D721Med (cell line): ENCODE measurements around the gene SYTL3.
"Not testable (repeated sequence)": the region's sequence is repeated elsewhere in the genome, so short reads cannot be mapped to it uniquely, and the experiment has no call there.

Source experiments
- DNase-seq: peaks from one replicate; pipeline ENCODE4 v3.0.0; 2011; ENCODE audit warnings: low spot score; ENCODE audit not compliant: insufficient read length
- FAIRE-seq: peaks from 2 replicates; lab custom pipeline; 2011; peaks lifted over from hg19 to GRCh38; lab: Jason Lieb, UNC
- CTCF ChIP-seq: IDR thresholded peaks from 2 replicates; pipeline ENCODE4 v1.5.1; 2012; ENCODE audit warnings: mild to moderate bottlenecking, control low read depth; ENCODE audit not compliant: insufficient read depth; ENCODE audit errors: missing control alignments

SYTL3 gene

GRCh38 chr6:158665332-158665731, 15.5 kb downstream of the SYTL3 start:
- TF ChIP-seq CTCF: no peak
- FAIRE-seq (no peak), DNase-seq (no peak)

- no peak for DNase-seq
- TF ChIP-seq CTCF: no peak
- no peak for FAIRE-seq
Observed at GRCh38 chr6:158666628-158667359, 16.9 kb downstream of the SYTL3 start.

GRCh38 chr6:158667360-158667981, 17.6 kb downstream of the SYTL3 start:
- FAIRE-seq (no peak), DNase-seq (no peak)
- TF ChIP-seq CTCF: no peak

- no peak for TF ChIP-seq CTCF
- no peak for DNase-seq
- no peak for FAIRE-seq
Observed at GRCh38 chr6:158668707-158669103, 18.9 kb downstream of the SYTL3 start.

- DNase-seq: no peak
- no peak for TF ChIP-seq CTCF
- FAIRE-seq: no peak
Observed at GRCh38 chr6:158669145-158670035, 19.5 kb downstream of the SYTL3 start.

- not testable (repeated sequence) for FAIRE-seq, DNase-seq
Observed at GRCh38 chr6:158672119-158672518, 22.3 kb downstream of the SYTL3 start.

- FAIRE-seq (no peak), DNase-seq (no peak)
- TF ChIP-seq CTCF: no peak
Observed at GRCh38 chr6:158672726-158673125, 22.9 kb downstream of the SYTL3 start.
